Prostate gland (tissue), 2 donors: ENCODE results near the gene RAD51B. TPM values are rescaled to one million over a fixed set of nuclear protein-coding genes. Genes with fewer than 3 reads are reported as not detected.
A peak's percentile ranks its signal among the peaks of the same experiment; 100 is the strongest.

Experiments used
- DNase-seq: peaks from one replicate; pipeline ENCODE4 v3.0.0-alpha.2; 2019; ENCODE audit warnings: low spot score
- H3K27ac ChIP-seq, 2 donors: fragments of 200-600 bp; sonication (generic); 2 replicates each; pipeline ENCODE4 v1.5.1; 2017 to 2019
- H3K27me3 ChIP-seq: fragments of 200-600 bp; sonication (generic); replicated peaks from 2 replicates; pipeline ENCODE4 v1.5.1; 2019; ENCODE audit not compliant: insufficient read depth
- H3K36me3 ChIP-seq, 2 donors: fragments of 200-600 bp; sonication (generic); 1 replicate in 1 of 2; 2 replicates in 1 of 2; pipeline versions ENCODE4 v1.5.1 to v1.8.1; 2017 to 2019
- H3K4me1 ChIP-seq: fragments of 200-600 bp; sonication (generic); replicated peaks from 2 replicates; pipeline ENCODE4 v1.5.1; 2019
- H3K4me3 ChIP-seq, 2 donors: fragments of 200-600 bp; sonication (generic); 2 replicates each; pipeline ENCODE4 v1.5.1; 2017 to 2019
- H3K9me3 ChIP-seq: fragments of 200-600 bp; sonication (generic); 2 replicates; pipeline ENCODE4 v1.5.1; 2017
- CTCF ChIP-seq, 4 experiments: fragments of 200-600 bp in 2 of 4; fragments of 450-650 bp in 2 of 4; sonication (generic) in 2 of 4; IDR thresholded peaks; 1 replicate in 3 of 4; 2 replicates in 1 of 4; pipeline ENCODE4 v1.5.1; 2016 to 2019; ENCODE audit warnings: antibody characterized with exemption in 4 of 4, mild to moderate bottlenecking in 2 of 4, moderate library complexity in 2 of 4
- POLR2A ChIP-seq: fragments of 450-650 bp; IDR thresholded peaks from one replicate; pipeline ENCODE4 v1.6.1; 2016; ENCODE audit warnings: antibody characterized with exemption, mild to moderate bottlenecking
- POLR2AphosphoS5 ChIP-seq: sonication (generic); formaldehyde crosslinking; IDR thresholded peaks from one replicate; pipeline ENCODE4 v1.6.1; 2017; ENCODE audit warnings: antibody characterized with exemption
- WGBS: methylation state at CpG from one replicate; pipeline ENCODE4 v1.1.5; 2018; 5-methylcytosine and 5-hydroxymethylcytosine counted together
- intact Hi-C: fragments of 100-400 bp; cut with DNase I; formaldehyde crosslinking; loops from one replicate; pipeline ENCODE4 v1.14.2; 2022
- total RNA-seq, 2 donors: library from RNA; depleted of rRNA; stranded (reverse); fragments of >200 nt; gene quantifications; one replicate each; pipeline ENCODE4 v1.1.0, GENCODE V29; 2016

Gene RAD51B
- total RNA-seq, 2 donors from 2014 or later = 14.9 to 35.8 TPM

- no peak for DNase-seq
- peak overlapping the region; percentile 86 to 89 for H3K27ac ChIP-seq
- H3K4me3 ChIP-seq = no peak overlapping the region
- peaks cover 5% of the 10 kb centered on the region for H3K4me1 ChIP-seq
- no peaks in the 10 kb centered on the region for H3K27me3 ChIP-seq
- WGBS = 64% methylated on average over 8 of the region's 8 CpGs
- no peaks in the 10 kb centered on the region for H3K9me3 ChIP-seq
- intact Hi-C loops = no loop called here
- no peaks in the 10 kb centered on the region for H3K36me3 ChIP-seq
- TF ChIP-seq POLR2A (no peak), CTCF (IDR thresholded peaks at IDR 0.05) (no peak), POLR2AphosphoS5 (no peak)
Observed at GRCh38 chr14:68630081-68630571, 810.5 kb downstream of the RAD51B start.

DNA sequence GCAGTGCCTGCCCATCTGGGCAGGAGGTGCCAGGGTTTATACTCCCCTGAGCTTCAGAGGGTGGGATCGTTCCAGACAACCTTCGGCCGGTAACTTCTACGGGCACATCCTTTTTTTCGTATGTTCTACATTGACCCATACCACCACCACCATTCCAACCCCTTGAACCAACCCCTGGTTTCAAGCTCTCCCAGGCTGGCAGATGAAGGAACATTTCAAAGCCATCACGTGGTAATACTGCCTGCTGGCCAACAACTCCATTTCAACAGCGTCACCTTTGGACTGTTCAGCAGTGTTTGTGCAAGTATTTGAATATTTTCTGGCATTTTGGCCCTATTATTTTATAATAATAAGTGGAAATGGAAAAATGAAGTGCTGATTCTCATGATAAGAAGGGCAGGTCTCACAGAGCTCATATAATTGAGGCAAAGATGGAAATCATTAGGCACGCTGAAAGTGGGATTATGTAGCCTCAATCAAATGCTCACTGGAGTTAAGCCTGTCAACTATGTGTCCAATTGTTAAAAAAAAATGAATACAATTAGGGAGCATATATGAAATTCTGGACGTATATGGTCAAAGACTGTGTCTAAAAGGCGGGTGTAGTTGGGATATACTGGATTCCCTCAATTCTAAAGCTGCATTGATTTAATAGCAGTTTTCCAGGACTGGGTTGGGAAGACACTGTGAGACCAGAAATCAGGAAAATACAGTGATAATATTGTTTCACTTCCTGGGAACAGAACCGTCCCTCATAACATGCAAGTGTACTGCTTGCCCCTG lies 811.2 kb downstream of the RAD51B start:
- H3K36me3 ChIP-seq = no peaks in the 10 kb centered on the region
- peak overlapping the region; percentile 59 to 89 for H3K27ac ChIP-seq
- no peak for TF ChIP-seq CTCF (IDR thresholded peaks at IDR 0.05)
- no peak for TF ChIP-seq POLR2AphosphoS5
- no peak for TF ChIP-seq POLR2A
- no peaks in the 10 kb centered on the region for H3K9me3 ChIP-seq
- no peak overlapping the region for H3K4me3 ChIP-seq
- H3K4me1 ChIP-seq = peaks cover 5% of the 10 kb centered on the region
- WGBS = 80% methylated on average over 11 of the region's 11 CpGs
- intact Hi-C loops = no loop called here
- no peaks in the 10 kb centered on the region for H3K27me3 ChIP-seq
- no peak for DNase-seq

- Histone ChIP-seq H3K36me3 (no peaks in the 10 kb centered on the region), H3K9me3 (no peaks in the 10 kb centered on the region), H3K27me3 (no peaks in the 10 kb centered on the region), H3K27ac (peak overlapping the region; percentile 59 to 89), H3K4me3 (no peak overlapping the region), H3K4me1 (peaks cover 5% of the 10 kb centered on the region)
- 79% methylated on average over 11 of the region's 11 CpGs for WGBS
- intact Hi-C loops = no loop called here
- TF ChIP-seq CTCF (IDR thresholded peaks at IDR 0.05) = no peak
- TF ChIP-seq POLR2A = no peak
- no peak for TF ChIP-seq POLR2AphosphoS5
- no peak for DNase-seq
Observed at GRCh38 chr14:68631394-68632053, 811.9 kb downstream of the RAD51B start.

GRCh38 chr14:68632054-68632895 lies 812.7 kb downstream of the RAD51B start:
- DNase-seq = no peak
- Histone ChIP-seq H3K4me1 (peaks cover 5% of the 10 kb centered on the region), H3K27ac (peak overlapping the region; percentile 59 to 89), H3K27me3 (no peaks in the 10 kb centered on the region), H3K36me3 (no peaks in the 10 kb centered on the region), H3K4me3 (no peak overlapping the region), H3K9me3 (no peaks in the 10 kb centered on the region)
- WGBS = 74% methylated on average over 19 of the region's 19 CpGs
- intact Hi-C loops = no loop called here
- no peak for TF ChIP-seq POLR2A
- TF ChIP-seq CTCF (IDR thresholded peaks at IDR 0.05) = no peak
- TF ChIP-seq POLR2AphosphoS5 = no peak
